ENCODE results near the gene SERPINB6. TPM values are rescaled to one million over a fixed set of nuclear protein-coding genes. Genes with fewer than 3 reads are reported as not detected.
"Not testable (repeated sequence)": the region's sequence is repeated elsewhere in the genome, so short reads cannot be mapped to it uniquely, and the experiment has no call there.

Gene SERPINB6
- total RNA-seq, 1 donor from 2014 or later = 128 TPM

DNA sequence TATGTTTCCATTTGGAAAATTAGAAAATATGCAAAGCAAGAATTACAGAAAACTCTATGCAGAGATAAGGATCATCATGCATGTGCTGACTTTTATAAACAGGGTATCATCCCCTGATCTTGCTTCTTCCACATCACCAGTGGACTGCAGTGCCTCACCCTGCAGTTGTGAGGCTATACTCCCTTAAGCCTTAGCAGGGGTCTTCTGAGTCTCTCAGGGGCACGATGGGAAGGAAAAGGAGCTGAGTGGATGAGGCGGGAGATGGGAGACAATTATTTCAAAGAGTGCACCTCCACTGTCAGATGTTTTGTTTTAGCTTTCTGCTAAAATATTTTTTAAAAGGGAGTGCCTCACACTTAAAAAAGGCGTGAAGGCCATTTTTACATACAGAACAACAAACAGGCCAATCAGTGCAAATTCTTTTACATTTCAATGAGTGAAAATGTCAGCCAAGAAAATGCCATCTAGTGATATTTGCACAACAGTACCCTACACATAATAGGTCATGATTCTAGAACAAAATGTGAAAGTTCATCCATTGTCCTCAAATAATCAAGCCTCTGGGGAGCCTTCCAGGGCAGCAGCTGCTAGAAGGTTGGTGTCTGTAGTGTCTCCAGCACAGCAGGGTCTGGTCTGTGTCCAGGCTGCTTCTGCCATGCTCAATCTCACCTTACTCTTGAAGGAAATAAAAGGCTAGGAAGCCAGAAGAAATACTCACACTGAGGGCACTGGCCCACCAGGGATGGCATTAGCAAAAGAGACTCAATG, 55.0 kb downstream of the SERPINB6 start:
- no peak for DNase-seq (ENCODE audit: low read depth)

DNA sequence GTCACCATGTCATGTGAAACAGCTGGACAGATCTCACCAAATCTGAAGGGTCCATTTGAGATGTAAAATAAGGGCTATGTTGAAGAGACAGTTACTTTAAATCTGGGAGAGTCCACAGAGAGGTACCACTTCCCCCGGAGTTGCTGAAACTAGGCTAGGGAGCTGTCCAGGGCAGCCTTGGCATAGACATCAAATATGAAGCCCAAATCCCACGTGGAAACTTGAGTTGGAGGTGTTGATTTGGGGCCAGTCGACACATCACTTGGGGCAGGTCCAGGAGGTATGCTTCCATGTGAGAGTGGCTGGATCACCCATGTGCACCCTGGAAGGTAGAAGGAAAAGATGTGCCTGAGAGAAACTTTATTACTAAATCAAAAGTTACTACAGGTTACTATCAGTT, 56.2 kb downstream of the SERPINB6 start:
- no peak for DNase-seq (ENCODE audit: low read depth)

DNA sequence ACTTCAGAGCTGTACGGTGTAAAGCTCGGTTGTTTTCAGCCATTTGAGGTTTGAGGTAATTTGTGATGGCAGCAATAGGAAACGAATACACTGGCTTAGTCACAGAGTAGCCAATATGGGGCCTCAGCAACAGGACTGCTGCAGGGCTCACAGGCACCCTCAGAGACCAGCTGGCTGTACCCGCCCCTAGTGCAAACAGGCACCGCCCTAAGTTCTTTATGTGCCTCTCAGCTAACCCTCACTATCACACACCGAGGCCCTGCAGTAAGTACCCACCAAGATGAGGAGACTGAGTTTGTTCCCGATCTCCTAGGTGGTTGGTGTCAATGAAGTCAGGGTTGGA, 57.1 kb downstream of the SERPINB6 start:
- no peak for DNase-seq (ENCODE audit: low read depth)

DNA sequence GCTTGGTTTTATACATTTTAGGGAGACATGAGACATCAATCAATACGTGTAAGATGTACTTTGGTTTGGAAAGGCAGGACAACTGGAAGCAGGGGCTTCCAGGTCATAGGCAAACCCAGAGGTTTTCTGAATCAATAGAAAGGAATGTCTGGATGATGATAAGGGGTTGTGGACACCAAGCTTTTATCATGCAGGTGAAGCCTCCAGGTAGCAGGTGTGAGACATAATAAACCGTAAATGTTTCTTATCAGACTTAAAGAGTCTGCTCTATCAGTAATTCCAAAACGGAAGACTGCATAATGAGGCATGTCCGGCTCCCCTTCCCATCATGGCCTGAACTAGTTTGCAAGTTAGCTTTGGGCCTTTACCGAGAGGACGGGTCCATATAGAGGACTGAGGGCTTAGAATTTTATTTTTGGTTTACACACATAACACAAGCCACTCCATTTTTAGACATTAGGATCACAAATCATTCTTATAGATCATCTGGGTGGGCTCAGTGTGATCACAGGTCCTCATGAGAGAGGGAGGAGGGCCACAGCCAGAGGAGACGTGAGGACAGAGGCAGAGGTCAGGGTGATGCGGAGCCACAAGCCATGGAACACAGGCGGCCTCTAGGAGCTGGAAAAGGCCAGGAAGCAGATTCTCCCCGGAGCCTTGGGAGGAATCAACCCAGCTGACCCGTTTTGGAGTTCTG, 57.6 kb downstream of the SERPINB6 start:
- no peak for DNase-seq (ENCODE audit: low read depth)

DNA sequence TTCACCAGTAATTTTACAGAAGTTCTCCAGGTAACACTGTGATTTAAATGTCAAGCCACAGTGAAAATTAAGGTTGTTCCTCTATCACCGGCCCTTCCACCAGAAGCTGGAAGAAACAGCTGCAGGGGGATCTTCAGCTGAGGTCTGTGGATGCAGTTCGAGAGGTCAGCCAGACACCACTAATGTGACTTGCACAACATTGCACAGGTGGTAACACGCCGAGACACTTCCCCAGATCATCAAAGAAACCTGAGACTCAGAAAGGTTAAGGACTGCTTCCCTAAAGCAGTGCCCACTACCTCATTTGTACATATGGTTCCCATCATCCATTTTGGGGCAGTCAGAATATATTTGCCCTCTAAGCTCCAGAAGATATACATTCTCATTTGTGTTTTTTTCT, 60.2 kb downstream of the SERPINB6 start:
- DNase-seq (ENCODE audit: low read depth) = peak; percentile 65

DNA sequence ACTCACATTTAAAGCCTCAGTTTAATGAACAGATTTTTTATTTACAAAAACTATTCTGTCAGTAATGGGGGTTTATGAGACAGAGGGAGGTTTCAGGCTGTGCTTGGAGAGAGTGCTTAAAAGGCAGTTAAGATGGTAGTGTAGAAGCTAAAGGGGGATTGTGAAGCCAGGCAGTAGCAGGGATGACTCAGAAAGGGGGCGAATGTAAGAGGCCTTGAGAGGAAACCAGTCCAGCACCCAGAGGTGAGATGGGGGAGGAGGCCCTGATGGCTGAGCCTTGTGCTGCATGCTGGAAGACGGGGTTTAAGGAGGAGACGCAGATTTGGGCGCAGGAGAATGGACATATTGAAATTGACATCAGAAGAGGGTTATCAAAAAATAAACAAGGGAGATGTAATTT, 61.6 kb downstream of the SERPINB6 start:
- no peak for DNase-seq (ENCODE audit: low read depth)

DNA sequence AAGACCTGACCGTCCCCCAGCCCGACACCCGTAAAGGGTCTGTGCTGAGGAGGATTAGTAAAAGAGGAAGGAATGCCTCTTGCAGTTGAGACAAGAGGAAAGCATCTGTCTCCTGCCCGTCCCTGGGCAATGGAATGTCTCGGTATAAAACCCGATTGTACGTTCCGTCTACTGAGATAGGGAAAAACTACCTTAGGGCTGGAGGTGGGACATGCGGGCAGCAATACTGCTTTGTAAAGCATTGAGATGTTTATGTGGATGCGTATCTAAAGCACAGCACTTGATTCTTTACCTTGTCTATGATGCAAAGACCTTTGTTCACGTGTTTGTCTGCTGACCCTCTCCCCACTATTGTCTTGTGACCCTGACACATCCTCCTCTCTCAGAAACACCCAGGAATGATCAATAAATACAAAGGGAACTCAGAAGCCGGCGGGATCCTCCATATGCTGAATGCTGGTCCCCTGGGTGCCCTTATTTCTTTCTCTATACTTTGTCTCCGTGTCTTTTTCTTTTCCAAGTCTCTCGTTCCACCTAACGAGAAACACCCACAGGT, 62.2 kb downstream of the SERPINB6 start:
- not testable (repeated sequence) for DNase-seq (ENCODE audit: low read depth)

DNA sequence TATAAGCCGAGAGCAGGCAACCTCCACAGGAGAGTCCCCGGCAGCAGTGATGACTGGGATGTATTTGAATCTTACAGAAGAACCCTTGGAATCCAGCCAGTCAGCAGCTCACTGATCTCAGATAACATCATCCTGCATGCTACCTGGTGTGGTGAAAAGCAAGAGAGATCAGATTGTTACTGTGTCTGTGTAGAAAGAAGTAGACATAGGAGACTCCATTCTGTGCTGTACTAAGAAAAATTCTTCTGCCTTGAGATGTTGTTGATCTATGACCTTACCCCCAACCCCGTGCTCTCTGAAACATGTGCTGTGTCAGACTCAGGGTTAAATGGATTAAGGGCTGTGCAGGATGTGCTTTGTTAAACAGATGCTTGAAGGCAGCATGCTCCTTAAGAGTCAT, 62.9 kb downstream of the SERPINB6 start:
- DNase-seq (ENCODE audit: low read depth) = not testable (repeated sequence)

DNA sequence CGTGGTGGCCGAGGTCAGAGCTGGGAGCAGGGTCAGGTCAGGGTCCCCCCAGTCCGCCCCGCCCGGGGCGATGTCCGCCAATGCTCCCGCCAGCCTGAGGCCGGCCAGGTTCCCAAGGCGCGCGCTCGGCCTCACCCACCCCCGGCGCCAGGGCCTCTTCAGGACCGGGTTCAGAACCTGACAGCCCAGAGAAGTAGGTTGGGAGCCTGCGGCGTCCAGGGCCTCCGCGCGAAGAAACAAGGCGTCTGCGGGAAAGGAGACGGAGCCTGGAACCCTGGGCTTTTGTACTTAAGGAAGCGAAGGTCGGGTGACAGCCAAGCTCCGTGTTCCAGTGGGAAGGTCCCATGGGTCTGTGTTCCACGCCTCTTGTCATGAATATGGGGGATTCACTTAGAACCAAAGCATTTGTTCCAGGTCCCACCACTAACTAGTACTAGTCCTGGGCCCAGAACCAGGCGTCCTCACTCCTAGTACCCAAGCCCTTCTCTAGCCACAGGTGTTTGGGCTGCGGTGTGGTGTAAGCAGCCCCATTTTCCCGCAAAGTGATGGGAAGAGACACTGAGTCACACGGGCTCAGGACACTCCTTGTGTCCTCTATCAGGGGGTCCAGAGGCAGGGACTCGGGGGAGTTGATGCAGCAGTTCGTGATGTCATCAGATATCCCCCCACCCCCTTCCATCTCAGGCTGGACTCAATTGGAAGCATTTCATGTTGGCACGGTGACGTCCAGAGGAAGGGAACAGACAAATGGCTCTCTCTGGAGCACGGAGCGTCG, 67.8 kb downstream of the SERPINB6 start:
- DNase-seq (ENCODE audit: low read depth) = not testable (repeated sequence)

DNA sequence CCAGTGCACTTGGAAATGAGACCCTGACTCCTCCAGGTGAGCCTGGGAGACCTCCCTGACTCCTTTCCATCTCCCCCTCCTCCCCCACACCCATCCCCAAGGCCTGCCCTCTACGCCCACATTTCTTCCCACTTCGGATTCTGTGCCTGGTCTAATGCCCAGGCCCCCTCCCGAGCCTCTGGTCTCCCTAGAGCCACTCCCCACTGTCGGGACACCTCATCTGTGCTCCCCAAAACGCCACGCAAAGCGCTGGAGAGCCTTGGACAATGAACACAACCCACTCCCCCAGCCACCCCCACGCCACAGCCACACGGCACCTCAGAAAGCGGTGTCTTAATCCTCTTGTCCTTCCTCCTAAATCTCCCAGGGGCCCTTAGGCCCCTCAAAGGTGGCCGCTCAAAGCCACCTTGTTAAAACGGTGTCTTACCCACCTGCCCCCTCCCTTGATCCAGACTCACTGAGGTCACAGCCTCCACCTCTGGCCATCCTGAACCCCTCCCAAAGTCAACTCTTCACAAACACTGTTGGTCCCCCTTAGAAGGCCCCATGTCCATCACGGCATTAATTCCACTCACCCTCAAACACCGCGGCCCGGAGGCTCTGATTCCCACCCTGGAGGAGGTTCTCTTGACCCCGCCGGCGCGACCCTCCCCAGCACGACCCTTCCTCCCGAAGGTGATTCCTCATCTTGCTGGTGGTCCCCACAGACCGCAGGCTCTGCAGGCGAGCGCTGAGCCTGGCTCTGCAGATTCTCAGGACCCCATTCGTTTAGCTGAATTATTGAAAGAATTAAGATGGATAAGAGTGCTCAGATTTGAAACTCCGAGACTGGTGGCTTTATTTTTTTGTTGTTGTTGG, 69.5 kb downstream of the SERPINB6 start:
- not testable (repeated sequence) for DNase-seq (ENCODE audit: low read depth)

DNA sequence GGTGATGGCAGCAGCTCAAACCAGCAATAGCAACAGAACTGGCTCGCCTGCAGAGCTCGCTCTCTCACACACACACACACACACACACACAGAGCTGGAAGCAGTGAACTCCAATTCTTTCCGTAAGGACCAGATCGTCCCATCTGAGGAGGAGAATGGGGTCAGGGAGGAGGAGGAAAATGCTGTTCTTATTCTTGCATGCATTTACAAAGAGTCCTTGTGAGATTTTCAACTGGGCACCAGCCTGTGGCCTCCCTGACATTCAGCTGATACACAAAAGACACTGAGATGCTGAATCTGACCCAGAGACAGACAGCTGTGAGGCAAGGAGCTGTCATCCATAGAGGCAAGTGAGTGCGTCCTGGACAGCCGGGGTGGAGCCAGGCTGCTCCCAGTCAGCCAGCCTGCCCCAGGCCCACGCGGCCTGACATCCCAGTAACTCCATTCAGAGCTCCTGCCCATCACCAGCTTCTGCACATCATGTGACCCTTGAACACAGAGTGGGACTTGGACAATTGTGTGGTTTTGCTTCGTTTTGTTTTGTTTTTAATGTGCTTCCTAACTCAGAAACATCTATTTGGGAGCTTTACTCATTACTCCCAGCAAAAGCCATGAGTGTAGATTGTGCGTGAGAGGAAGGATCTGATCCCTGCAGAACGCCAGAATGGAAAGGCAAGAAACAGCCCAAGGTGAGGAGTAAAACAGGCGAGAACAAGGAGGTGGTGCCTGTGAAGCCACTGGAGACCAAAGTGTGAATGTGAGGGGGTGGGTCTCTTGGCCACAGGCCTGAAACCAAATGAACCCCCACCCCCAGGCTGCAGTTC, 70.3 kb downstream of the SERPINB6 start:
- peak; percentile 35 for DNase-seq (ENCODE audit: low read depth)

DNA sequence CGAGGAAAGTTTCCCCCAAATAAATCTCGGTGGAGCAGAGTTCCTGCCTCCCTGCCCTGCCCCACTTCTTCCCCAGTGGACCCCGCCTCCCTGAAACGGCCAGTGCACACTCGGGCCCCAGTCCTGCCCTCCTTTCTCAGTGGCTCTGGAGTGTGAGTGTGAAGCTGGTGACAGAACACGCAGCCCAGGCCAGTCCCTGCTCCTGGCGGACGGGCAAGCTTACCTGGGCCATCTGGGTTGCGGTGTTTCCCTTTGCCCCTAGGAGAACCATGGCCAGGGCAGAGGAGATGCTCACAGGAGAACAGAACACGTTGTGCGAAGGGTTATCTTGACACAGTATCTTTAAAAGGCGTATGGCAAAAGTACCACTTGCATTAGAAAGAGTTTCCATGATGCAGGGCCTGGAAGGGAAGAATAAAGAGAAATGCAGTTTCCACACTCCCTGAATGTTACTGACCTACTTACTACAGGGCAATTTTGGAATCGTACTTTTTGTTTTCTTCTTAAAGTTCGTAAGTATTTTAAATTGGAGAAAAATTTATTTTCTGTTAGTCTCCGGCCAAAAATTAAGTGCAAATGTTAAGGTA, 71.1 kb downstream of the SERPINB6 start:
- no peak for DNase-seq (ENCODE audit: low read depth)

DNA sequence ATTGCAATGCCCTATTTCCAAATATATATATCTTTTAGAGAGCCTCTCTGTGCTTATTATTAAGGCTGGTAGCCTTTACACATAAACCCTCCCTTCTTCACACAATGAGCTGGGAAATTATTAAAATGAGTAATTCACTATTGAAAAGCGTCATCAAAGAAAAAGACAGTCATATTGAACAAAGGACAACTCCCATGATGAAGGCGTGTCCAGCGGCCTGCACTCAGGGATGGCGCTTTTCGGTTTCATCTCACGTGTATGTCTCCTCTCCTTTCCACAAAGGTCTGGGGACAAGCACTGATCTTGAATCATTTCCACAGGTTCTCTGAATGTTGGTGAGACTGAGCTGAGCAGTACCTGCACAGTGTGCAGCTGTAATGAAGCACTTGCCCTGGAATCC, 71.8 kb downstream of the SERPINB6 start:
- no peak for DNase-seq (ENCODE audit: low read depth)

Other genes with a start within 250 kb of the SERPINB6 start
- 5.6 and 9.4 TPM in 2 replicates for gene MYLK4, start 220.6 kb downstream of the SERPINB6 start, total RNA-seq
- gene WRNIP1, start 206.2 kb downstream of the SERPINB6 start, total RNA-seq = 105 and 133 TPM in 2 replicates
- 19.3 and 33.5 TPM in 2 replicates for gene SERPINB1, start 129.7 kb downstream of the SERPINB6 start, total RNA-seq
- gene SERPINB9, start 68.3 kb downstream of the SERPINB6 start, total RNA-seq = 3.8 and 4.3 TPM in 2 replicates
- 25.8 and 26.3 TPM in 2 replicates for gene NQO2, start 28.3 kb upstream of the SERPINB6 start, total RNA-seq
- gene RIPK1, start 96.9 kb upstream of the SERPINB6 start, total RNA-seq = 8.9 and 9.8 TPM in 2 replicates
- 28.7 and 32.9 TPM in 2 replicates for gene BPHL, start 147.1 kb upstream of the SERPINB6 start, total RNA-seq
- 328 and 370 TPM in 2 replicates for gene TUBB2A, start 186.0 kb upstream of the SERPINB6 start, total RNA-seq

All from myocyte (in vitro differentiated cells).